Measurements from ENCODE around the gene VAV1.

Gene VAV1

DNA sequence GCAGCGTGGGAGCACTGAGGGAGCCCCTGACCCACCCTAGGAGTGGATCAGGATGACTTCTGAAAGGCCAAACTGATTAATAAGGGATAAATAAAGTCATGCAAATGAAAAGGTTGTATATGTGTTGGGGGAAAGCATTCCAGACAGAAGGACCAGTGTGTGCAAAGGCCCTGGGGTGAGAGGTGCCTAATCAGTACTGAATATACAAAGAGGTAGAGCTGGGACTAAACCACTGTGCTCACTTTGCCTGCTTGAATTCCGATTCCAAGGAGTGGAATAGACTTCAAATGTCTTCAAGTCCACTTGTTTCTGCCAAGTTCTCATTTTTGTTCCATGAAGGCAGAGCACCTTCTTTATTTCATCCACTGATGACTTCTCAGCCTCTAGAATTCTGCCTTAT is 82.2 kb downstream of the VAV1 start:
- Histone ChIP-seq H3K9ac (ENCODE audit: low read depth, low read length) (no peak overlapping the region), H3K27me3 (ENCODE audit: insufficient read depth, low read length, poor library complexity) (no peaks in the 10 kb centered on the region), H3K36me3 (ENCODE audit: insufficient read depth, low read length) (peaks cover 56% of the 10 kb centered on the region), H3K4me2 (ENCODE audit: insufficient read depth, low read length) (no peak overlapping the region), H3K79me2 (ENCODE audit: insufficient read depth, low read length) (no peaks in the 10 kb centered on the region), H3K4me1 (ENCODE audit: insufficient read depth, low read length) (no peaks in the 10 kb centered on the region), H3K4me3 (ENCODE audit: low read depth in 1 of 2, low read length in 2 of 2) (no peak overlapping the region), H3K27ac (ENCODE audit: low read length) (no peak overlapping the region), H3K9me3 (ENCODE audit: insufficient read depth, low read length, severe bottlenecking) (no peaks in the 10 kb centered on the region), H4K20me1 (ENCODE audit: insufficient read depth, low read length) (no peaks in the 10 kb centered on the region; the same call in 1 of the 2 replicates), H2AFZ (ENCODE audit: low read depth, low read length) (no peak overlapping the region)
- TF ChIP-seq, protein P1, sequence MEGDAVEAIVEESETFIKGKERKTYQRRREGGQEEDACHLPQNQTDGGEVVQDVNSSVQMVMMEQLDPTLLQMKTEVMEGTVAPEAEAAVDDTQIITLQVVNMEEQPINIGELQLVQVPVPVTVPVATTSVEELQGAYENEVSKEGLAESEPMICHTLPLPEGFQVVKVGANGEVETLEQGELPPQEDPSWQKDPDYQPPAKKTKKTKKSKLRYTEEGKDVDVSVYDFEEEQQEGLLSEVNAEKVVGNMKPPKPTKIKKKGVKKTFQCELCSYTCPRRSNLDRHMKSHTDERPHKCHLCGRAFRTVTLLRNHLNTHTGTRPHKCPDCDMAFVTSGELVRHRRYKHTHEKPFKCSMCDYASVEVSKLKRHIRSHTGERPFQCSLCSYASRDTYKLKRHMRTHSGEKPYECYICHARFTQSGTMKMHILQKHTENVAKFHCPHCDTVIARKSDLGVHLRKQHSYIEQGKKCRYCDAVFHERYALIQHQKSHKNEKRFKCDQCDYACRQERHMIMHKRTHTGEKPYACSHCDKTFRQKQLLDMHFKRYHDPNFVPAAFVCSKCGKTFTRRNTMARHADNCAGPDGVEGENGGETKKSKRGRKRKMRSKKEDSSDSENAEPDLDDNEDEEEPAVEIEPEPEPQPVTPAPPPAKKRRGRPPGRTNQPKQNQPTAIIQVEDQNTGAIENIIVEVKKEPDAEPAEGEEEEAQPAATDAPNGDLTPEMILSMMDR (IDR thresholded peaks at IDR 0.05; ENCODE audit: borderline replicate concordance, extremely low read depth, low read length, poor library complexity, severe bottlenecking) = no peak
- TF ChIP-seq EZH2 (IDR thresholded peaks at IDR 0.05; ENCODE audit: borderline replicate concordance, low read depth, low read length, severe bottlenecking) = no peak
- DNase-seq = no peak
- no peak for ATAC-seq (ENCODE audit: insufficient read depth, low read depth)

DNA sequence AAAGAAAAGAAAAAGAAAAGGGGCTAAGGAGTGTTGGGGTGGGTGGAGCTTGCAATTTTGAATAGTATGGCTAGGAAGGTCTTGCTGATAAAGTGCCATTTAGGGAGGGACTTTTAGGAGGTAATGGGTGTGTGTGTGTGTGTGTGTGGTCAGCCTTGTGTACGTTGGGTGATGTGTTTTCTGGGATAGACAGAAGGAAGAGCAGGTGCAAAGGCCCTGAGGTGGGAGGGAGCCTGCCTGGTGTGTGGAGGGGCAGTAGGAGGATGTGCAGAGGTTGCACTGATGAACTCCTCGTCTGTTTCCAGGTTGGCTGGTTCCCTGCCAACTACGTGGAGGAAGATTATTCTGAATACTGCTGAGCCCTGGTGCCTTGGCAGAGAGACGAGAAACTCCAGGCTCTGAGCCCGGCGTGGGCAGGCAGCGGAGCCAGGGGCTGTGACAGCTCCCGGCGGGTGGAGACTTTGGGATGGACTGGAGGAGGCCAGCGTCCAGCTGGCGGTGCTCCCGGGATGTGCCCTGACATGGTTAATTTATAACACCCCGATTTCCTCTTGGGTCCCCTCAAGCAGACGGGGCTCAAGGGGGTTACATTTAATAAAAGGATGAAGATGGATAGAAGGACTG is 84.4 kb downstream of the VAV1 start:
- Histone ChIP-seq H3K79me2 (ENCODE audit: insufficient read depth, low read length) (no peaks in the 10 kb centered on the region), H3K9ac (ENCODE audit: low read depth, low read length) (no peak overlapping the region), H3K27ac (ENCODE audit: low read length) (no peak overlapping the region), H4K20me1 (ENCODE audit: insufficient read depth, low read length) (no peaks in the 10 kb centered on the region; the same call in 1 of the 2 replicates), H2AFZ (ENCODE audit: low read depth, low read length) (no peak overlapping the region), H3K4me2 (ENCODE audit: insufficient read depth, low read length) (no peak overlapping the region), H3K4me3 (ENCODE audit: low read depth in 1 of 2, low read length in 2 of 2) (no peak overlapping the region), H3K36me3 (ENCODE audit: insufficient read depth, low read length) (peaks cover 41% of the 10 kb centered on the region), H3K27me3 (ENCODE audit: insufficient read depth, low read length, poor library complexity) (no peaks in the 10 kb centered on the region), H3K9me3 (ENCODE audit: insufficient read depth, low read length, severe bottlenecking) (no peaks in the 10 kb centered on the region), H3K4me1 (ENCODE audit: insufficient read depth, low read length) (no peaks in the 10 kb centered on the region)
- DNase-seq (no peak), ATAC-seq (ENCODE audit: insufficient read depth, low read depth) (no peak)
- TF ChIP-seq, protein P1 (IDR thresholded peaks at IDR 0.05; ENCODE audit: borderline replicate concordance, extremely low read depth, low read length, poor library complexity, severe bottlenecking) = no peak
- no peak for TF ChIP-seq EZH2 (IDR thresholded peaks at IDR 0.05; ENCODE audit: borderline replicate concordance, low read depth, low read length, severe bottlenecking)

DNA sequence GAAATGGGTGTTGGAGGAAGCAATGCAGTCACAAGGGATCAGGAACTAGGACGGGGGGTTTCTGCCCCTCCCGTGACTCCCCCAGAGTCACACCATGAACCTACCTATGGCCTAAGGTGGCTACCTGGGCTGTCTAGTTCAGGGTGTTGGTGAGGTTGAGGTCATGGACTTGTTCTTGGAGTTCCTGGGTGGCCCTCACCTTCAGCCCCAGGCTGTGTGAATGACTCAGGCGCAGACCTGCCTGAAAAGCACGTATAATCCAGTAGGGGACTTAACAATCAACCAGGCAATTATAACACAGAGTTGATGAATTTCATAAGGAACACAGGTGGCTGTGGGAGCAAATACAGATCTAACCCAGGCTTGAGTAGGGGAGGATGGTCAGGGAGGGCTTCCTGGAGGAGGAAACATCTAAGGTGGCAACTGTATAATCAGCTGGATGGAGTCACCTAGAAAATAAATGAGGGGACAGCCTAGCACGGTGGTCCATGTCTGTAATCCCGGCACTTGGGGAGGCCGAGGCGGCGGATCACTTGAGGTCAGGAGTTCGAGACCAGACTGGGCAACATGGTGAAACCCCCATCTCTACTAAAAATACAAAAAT is 89.3 kb downstream of the VAV1 start:
- no peak for DNase-seq
- Histone ChIP-seq H3K27me3 (ENCODE audit: insufficient read depth, low read length, poor library complexity) (no peaks in the 10 kb centered on the region), H3K4me2 (ENCODE audit: insufficient read depth, low read length) (no peak overlapping the region), H3K4me3 (ENCODE audit: low read depth in 1 of 2, low read length in 2 of 2) (no peak overlapping the region), H3K36me3 (ENCODE audit: insufficient read depth, low read length) (peaks cover 6% of the 10 kb centered on the region; the same call in 1 of the 2 replicates), H3K27ac (ENCODE audit: low read length) (no peak overlapping the region), H4K20me1 (ENCODE audit: insufficient read depth, low read length) (no peaks in the 10 kb centered on the region), H3K79me2 (ENCODE audit: insufficient read depth, low read length) (no peaks in the 10 kb centered on the region), H2AFZ (ENCODE audit: low read depth, low read length) (no peak overlapping the region), H3K4me1 (ENCODE audit: insufficient read depth, low read length) (peaks cover 8% of the 10 kb centered on the region), H3K9ac (ENCODE audit: low read depth, low read length) (no peak overlapping the region), H3K9me3 (ENCODE audit: insufficient read depth, low read length, severe bottlenecking) (no peaks in the 10 kb centered on the region)
- ATAC-seq (ENCODE audit: insufficient read depth, low read depth) = no peak
- TF ChIP-seq EZH2 (IDR thresholded peaks at IDR 0.05; ENCODE audit: borderline replicate concordance, low read depth, low read length, severe bottlenecking) = no peak
- TF ChIP-seq, protein P1 (IDR thresholded peaks at IDR 0.05; ENCODE audit: borderline replicate concordance, extremely low read depth, low read length, poor library complexity, severe bottlenecking) = no peak

All from DND-41 (cell line).